ENCODE measurements around the gene LOXL4.

LOXL4 gene

GRCh38 chr10:98295401-98295811, 27.4 kb upstream of the LOXL4 start:
- DNase-seq (ENCODE audit: low read depth in 2 of 3, low spot score in 2 of 3), result no peak

DNA sequence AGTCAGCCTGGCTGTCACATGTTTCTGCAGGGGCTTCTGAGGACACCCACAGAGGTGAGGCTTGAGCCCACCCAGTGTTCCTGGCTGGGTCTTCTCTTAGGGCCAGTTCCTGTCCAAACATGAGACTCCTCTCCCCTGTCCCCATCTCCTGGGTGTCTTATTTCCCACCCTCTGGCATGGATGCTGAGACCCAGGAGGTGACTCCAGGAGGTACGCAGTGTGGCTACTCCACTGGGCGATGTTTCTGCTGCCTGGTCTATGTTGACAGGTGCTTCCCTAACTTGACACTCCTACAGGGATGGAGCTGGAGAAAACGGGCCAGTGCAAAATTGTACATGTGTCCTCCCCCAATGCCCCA, 26.3 kb upstream of the LOXL4 start:
- no peak for DNase-seq (ENCODE audit: low read depth in 2 of 3, low spot score in 2 of 3)

GRCh38 chr10:98293550-98294269, 25.7 kb upstream of the LOXL4 start:
- DNase-seq (ENCODE audit: low read depth in 2 of 3, low spot score in 2 of 3), result no peak

DNA sequence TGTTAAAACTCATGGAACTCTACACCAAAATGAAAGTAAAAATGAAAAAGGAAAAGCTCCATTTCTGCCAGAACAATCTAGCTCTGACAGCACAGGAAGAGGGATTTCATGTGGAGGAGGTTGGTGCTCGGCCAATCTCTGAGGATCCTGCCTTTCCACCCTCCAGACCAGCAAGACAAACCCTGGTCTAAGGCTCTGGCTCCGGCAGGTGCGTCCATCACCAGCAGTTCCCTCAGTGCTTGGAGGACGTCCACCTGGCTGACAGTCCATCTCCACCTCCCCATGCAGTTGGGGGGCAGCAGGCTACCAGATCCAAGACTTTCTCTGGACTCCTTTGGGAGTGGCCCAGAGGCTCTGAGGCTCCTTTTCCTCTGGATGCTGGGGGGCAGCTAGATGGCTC, 25.0 kb upstream of the LOXL4 start:
- no peak for DNase-seq (ENCODE audit: low read depth in 2 of 3, low spot score in 2 of 3)

- no peak for DNase-seq (ENCODE audit: low read depth in 2 of 3, low spot score in 2 of 3)
Measured at GRCh38 chr10:98289802-98290209, 21.8 kb upstream of the LOXL4 start.

GRCh38 chr10:98287321-98287720, 19.3 kb upstream of the LOXL4 start:
- DNase-seq (ENCODE audit: low read depth in 2 of 3, low spot score in 2 of 3), result no peak

GRCh38 chr10:98286419-98286818, 18.4 kb upstream of the LOXL4 start:
- DNase-seq (ENCODE audit: low read depth in 2 of 3, low spot score in 2 of 3), result no peak

DNA sequence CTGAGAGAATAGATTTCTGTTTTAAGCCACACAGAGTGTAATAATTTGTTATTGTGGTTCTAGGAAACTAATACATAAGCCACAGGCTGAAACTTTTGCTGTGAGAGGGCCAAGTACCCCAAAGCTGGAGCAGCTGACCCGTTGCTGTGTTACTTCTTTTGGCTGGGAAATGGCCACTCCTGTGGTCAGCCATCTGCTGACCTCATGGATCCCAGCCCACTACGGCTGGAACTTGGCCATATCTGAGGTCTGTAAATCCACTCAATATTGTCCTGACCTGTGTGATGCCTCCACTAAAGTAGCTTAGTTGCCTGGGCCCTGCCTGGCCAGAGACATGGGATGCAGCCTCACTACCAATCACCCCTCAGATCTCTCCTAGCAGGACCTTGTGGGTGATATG, 17.4 kb upstream of the LOXL4 start:
- DNase-seq (ENCODE audit: low read depth in 2 of 3, low spot score in 2 of 3), result no peak

- DNase-seq (ENCODE audit: low read depth in 2 of 3, low spot score in 2 of 3), result no peak
Measured at GRCh38 chr10:98276311-98276710, 8.3 kb upstream of the LOXL4 start.

DNA sequence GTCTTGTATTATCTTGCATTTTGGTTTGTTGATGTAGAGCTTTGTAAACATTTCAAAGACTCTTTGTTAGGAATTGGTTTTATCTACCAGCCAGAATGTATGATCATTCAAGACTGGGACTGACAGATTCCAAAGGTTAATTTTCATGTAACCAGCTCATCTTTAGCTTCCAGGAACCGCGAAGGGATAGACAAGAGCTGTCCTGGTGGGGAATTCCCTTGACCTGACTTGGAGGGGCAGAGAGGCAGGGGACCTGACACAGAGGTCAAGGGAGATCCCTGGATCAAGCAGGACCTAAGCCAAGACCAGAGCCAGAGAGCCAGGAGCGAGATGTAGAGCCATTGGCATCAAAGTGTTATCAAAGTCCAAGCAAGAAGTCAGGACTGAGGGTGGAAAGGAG, 6.6 kb upstream of the LOXL4 start:
- no peak for DNase-seq (ENCODE audit: low read depth in 2 of 3, low spot score in 2 of 3)

DNA sequence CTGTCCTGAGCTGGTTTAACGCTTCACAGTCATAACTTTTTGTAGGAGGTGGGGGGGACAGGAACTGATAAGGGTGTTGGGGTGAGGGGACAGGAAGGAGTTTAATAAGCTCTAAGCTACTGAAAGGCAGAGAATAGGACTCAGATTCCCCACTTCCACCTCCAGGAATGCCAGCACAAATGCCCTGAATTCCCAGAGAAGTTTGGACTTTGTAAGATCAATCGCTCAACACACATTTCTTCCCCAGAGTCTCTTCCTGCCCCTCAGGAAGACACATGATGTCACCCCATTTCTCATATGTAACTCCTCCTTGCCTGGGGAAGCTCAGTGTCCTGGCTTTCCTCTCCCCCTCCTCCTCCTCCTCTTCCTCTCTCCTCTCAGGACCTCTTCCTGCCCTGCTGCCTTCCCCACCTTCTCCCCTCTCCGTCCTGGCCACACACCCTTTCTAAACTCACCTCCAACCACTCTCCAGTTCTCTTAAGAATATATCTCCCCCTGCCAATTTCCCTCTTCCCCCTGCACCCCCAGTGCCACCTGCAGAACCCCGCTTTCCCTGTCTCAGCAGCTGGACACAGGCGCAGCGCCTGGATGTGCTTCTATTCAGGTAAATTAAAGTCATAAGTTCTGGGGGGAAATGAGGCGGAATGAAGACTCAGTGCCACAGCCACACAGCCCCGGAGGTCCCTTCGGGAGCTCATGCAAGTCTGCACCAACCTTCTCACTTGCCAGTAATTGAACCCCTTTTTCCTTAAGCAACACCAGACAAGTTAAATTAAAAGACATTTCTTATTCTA, 5.3 kb upstream of the LOXL4 start:
- no peak for DNase-seq (ENCODE audit: low read depth in 2 of 3, low spot score in 2 of 3)

DNA sequence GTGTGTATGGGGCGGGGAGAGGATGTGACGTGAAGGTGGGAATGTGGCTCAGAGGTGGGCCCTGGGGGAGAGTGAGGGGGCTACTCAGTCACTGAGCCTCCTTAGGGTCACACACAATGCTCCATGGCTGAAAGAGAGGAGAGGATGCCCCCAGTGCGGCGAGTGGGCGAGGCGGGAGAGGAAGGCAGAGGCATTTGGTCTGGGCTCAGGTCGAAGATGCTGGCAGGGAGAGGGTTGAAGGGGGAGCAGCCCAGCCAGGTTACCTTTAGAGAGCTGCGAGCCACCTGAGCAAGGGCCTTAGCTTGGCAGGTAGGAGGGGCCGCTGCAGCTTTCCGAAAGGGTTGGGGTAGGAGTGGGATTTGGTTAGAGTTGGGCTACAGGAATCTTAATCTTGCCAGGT, 4.7 kb upstream of the LOXL4 start:
- DNase-seq (ENCODE audit: low read depth in 2 of 3, low spot score in 2 of 3), result no peak

GRCh38 chr10:98272245-98272644, 4.3 kb upstream of the LOXL4 start:
- DNase-seq (ENCODE audit: low read depth in 2 of 3, low spot score in 2 of 3), result no peak

DNA sequence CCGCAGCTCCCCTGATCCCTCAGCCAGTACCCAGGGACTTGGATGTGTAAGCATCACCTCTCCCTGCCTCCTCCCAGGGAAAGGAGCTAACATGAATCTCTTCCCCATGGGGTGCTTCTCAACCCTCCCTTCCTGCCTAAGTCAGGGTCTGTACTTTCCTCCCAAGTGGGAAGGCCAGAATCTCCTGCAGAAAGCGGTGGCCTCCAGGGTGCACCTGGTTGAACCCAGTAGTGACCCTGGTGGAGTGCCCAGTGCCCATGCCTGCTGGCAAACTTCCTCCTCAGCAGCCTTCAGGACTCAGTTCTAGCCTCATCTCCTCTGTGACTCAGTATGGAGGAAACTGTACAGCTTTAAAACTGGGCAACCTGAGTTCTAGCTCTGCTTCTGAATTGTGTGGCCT, 2.8 kb upstream of the LOXL4 start:
- no peak for DNase-seq (ENCODE audit: low read depth in 2 of 3, low spot score in 2 of 3)

DNA sequence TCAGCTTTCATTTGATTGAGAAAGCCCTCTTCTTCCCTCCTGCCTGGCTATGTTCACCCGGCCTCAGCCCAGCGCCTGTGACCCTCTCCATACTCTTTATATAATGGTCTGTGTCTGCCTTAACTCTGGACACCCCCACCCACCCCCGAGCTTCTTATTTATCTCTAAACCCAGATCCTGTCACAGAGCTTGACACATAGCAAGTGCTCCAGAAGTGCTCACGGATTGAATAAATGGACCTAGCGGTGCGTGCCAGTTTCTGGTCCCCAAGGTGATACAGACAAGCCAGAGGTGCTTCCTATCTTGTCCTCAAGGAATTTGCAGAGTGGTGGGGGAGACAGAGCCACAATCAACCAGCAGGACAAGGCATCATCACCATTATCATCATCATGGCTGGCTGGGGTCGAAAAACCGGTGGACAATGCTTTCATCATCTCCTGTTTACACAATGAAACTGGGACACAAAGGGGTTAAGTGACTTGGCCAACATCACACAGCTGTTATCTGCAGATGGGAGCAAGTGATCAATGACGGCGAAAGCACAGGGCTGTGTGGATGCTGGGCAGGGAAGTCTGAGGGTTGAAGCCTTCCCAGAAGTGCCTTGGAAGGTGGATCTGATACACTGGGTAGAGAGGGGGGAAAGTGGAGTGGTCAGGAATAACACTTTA, 2.2 kb upstream of the LOXL4 start:
- DNase-seq (ENCODE audit: low read depth in 2 of 3, low spot score in 2 of 3), result no peak

GRCh38 chr10:98269435-98269912, 1.5 kb upstream of the LOXL4 start:
- no peak for DNase-seq (ENCODE audit: low read depth in 2 of 3, low spot score in 2 of 3)

DNA sequence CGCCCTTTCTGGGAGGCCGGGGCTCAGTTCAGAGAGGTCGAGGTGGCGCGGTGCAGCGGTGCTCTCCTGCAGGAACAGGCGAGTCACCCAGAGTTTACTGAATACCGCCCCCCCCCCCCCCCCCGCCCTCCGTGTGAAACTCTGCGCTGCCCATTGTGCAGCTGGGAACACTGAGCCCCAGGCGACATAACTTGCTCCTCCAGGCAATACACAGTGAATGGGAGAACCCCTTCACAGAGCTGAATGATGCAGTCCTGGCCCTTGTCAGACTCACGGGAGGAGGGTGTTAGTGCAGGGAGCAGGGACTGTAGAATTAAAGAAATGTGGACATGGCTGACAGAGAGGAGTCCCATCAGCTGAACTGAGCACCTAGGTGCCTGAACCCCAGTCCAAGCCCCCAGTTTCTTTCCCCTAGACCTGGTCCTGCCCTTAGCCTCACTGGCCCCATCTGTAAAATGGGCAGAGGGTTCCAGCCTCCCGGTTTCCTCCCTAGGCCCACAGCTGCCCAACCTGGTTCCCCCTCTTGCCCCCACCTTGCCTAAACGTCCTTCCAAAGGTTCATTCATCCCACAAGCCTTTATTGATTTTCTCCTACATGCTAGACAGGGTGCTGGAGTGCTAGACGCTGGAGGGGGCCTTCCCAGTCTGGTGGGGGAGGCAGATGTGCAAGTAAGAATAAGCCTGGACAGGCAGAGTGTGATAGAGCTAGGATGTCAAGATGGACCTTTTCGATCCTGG, 869 bp upstream of the LOXL4 start:
- DNase-seq (ENCODE audit: low read depth in 2 of 3, low spot score in 2 of 3), result no peak

DNA sequence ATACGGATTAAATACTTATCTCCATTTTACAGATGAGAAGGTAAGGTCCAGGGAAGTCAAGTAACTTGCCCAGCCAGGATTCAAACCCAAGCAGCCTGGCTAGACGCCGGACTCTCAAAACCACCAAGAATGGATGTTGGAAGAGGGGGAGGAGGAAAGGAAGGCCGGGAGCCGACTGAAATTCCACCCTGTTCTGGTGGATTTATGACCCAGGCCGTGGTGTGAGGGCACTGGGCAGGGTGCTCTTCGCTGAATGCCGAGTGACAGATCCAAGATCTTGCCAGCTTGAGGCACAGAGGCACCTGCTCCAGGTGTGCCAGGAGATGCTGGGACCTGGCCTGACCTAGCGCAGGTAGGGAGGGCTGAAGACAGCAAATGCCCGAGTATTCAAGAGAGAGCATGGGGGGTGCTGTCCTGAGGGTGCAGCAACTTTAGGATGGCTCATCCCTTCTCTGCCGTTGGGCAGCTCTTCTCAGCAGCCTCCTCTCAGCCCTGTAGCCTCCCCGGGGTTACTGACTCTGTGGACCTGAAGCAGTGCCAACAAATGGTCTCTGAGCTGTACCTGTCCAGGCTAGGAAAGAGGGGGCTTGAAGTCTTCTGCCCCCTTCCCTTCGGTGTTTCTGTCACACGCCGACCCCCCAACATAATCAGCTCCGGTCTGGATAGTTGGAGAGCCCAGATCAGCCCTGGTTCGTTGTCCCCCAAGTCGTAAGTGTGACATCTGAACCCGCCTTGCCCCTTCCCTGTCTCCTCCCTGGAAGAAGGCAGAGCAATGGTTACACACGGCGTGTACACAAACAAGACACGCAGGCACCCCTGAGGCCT, 713 bp downstream of the LOXL4 start:
- no peak for DNase-seq (ENCODE audit: low read depth in 2 of 3, low spot score in 2 of 3)

DNA sequence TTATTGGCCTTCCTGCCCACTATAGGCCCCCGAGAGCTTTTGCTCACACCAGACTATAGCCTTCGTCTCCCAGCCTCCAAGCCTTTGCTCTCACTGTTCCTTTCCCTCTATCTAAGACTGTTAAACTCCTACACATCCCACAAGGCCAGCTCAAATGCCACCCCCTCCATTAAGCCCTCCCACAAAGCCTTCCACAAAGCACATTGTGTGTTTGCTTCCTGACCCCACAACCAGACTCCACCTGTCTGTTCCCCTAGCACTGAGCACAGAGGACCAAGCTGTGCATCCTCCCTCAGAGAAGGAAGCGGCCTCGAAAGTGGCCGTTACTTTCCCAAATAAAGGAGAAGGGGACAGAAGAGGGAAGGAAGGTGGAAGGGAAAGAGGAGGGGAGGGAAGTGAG, 1.3 kb downstream of the LOXL4 start:
- no peak for DNase-seq (ENCODE audit: low read depth in 2 of 3, low spot score in 2 of 3)
